K562 (cell line): ENCODE results near the gene CRADD. TPM values are rescaled to one million over a fixed set of nuclear protein-coding genes. Genes with fewer than 3 reads are reported as not detected.
A peak's percentile ranks its signal among the peaks of the same experiment; 100 is the strongest.

Source experiments
- ATAC-seq: fragments of 200-7000 bp; cut with Tn5 transposase; 3 replicates; pipeline ENCODE4 v1.9.1; 2020; ENCODE audit warnings: moderate library complexity
- BruUV-seq: library from RNA; stranded (reverse); fragments of 400-500 nt; replicated peaks from 2 replicates; lab custom pipeline; 2021; lab: Mats Ljungman, UMichigan
- CTCF ChIA-PET: fragments of 300-600 bp; formaldehyde crosslinking; extraction: SDS; loops from one replicate; lab custom pipeline; 2021; ENCODE audit warnings: low intra/inter-chr PET ratio; lab: Yijun Ruan, JAX
- POLR2A ChIA-PET: fragments of 300-600, 350-650 bp; sonication (Branson Sonifier 250); formaldehyde crosslinking; extraction: SDS; loops from one replicate; lab custom pipeline; 2021; ENCODE audit warnings: antibody characterized with exemption, inconsistent platforms; lab: Yijun Ruan, JAX
- DNase-seq, 4 experiments: peaks; one replicate each; pipeline versions ENCODE4 v3.0.0 to v3.0.0-alpha.2; 2011 to 2018; ENCODE audit warnings: low spot score in 3 of 4, mixed read lengths in 3 of 4; ENCODE audit errors: extremely low read depth in 1 of 4
- FAIRE-seq: peaks from 2 replicates; lab custom pipeline; 2011; peaks lifted over from hg19 to GRCh38; lab: Jason Lieb, UNC
- H2AFZ ChIP-seq: 2 replicates; pipeline ENCODE4 v1.6.0; 2011; ENCODE audit warnings: low read depth, low read length, control low read depth, inconsistent platforms
- H3K27ac ChIP-seq: fragments of 200-600 bp; 3 replicates; pipeline ENCODE4 v1.8.0; 2011; ENCODE audit warnings: low read depth, mild to moderate bottlenecking, control low read depth, inconsistent platforms, low read length, moderate library complexity, mixed read lengths; ENCODE audit errors: extremely low read depth
- H3K27me3 ChIP-seq, 2 experiments: fragments of 300-600 bp in 1 of 2; 2 replicates in 1 of 2; 3 replicates in 1 of 2; pipeline versions ENCODE4 v1.6.0 to v1.8.0; 2011; ENCODE audit warnings: inconsistent platforms in 2 of 2, low read length in 2 of 2, mild to moderate bottlenecking in 1 of 2, mixed read lengths in 1 of 2, moderate library complexity in 1 of 2; ENCODE audit not compliant: control insufficient read depth in 2 of 2, insufficient read depth in 2 of 2
- H3K36me3 ChIP-seq: fragments of 300-600 bp; 3 replicates; pipeline ENCODE4 v1.8.0; 2011; ENCODE audit warnings: mild to moderate bottlenecking, low read length, inconsistent platforms; ENCODE audit not compliant: control insufficient read depth, insufficient read depth
- H3K4me1 ChIP-seq, 2 experiments: fragments of 200-600 bp in 1 of 2; replicated peaks in 1 of 2; 2 replicates in 1 of 2; 3 replicates in 1 of 2; pipeline versions ENCODE4 v1.5.1 to v1.8.0; 2011; ENCODE audit warnings: inconsistent platforms in 2 of 2, low read length in 2 of 2, mild to moderate bottlenecking in 1 of 2, mixed read lengths in 1 of 2, moderate library complexity in 1 of 2; ENCODE audit not compliant: control insufficient read depth in 2 of 2, insufficient read depth in 2 of 2
- H3K4me2 ChIP-seq: 2 replicates; pipeline ENCODE4 v1.6.1; 2011; ENCODE audit warnings: low read length, control low read depth, inconsistent platforms, mixed read lengths; ENCODE audit not compliant: insufficient read depth
- H3K4me3 ChIP-seq: fragments of 200-600 bp; sonication (generic), shearing (Covaris generic); 2 replicates; pipeline ENCODE4 v1.5.1; 2016; ENCODE audit warnings: control low read depth, inconsistent platforms
- H3K79me2 ChIP-seq: fragments of 200-600 bp; 3 replicates; pipeline ENCODE4 v1.8.0; 2011; ENCODE audit warnings: low read length, inconsistent platforms; ENCODE audit not compliant: control insufficient read depth, insufficient read depth
- H3K9ac ChIP-seq, 2 experiments: 2 replicates each; pipeline versions ENCODE4 v1.6.0 to v1.6.1; 2011; ENCODE audit warnings: low read depth in 2 of 2, low read length in 2 of 2, control low read depth in 1 of 2, inconsistent platforms in 1 of 2, mild to moderate bottlenecking in 1 of 2, mixed read lengths in 1 of 2; ENCODE audit not compliant: insufficient read depth in 1 of 2
- H3K9me1 ChIP-seq: one replicate; pipeline ENCODE4 v1.6.0; 2011; ENCODE audit warnings: inconsistent platforms, mild to moderate bottlenecking, low read length, moderate library complexity; ENCODE audit not compliant: control insufficient read depth, insufficient read depth
- H3K9me3 ChIP-seq: replicated peaks from 2 replicates; pipeline ENCODE4 v1.5.1; 2011; ENCODE audit warnings: low read depth, low read length, inconsistent platforms; ENCODE audit not compliant: control insufficient read depth, insufficient read depth
- H4K20me1 ChIP-seq: replicated peaks from 2 replicates; pipeline ENCODE4 v1.6.1; 2011; ENCODE audit warnings: low read length, inconsistent platforms, mixed read lengths; ENCODE audit not compliant: control insufficient read depth, insufficient read depth
- CHD4 ChIP-seq: fragments of 200-600 bp; sonication (generic); IDR thresholded peaks from 3 replicates; pipeline ENCODE4 v1.6.1; 2012; ENCODE audit warnings: low read depth, mild to moderate bottlenecking, mixed read lengths, low read length, inconsistent platforms; ENCODE audit not compliant: insufficient read depth, insufficient replicate concordance, poor library complexity, severe bottlenecking
- GATAD2A ChIP-seq: fragments of 450-650 bp; IDR thresholded peaks from 2 replicates; pipeline ENCODE4 v1.6.1; 2017
- SRSF1 ChIP-seq: fragments of 200-400 bp; formaldehyde crosslinking; IDR thresholded peaks from 2 replicates; pipeline ENCODE4 v1.6.1; 2017; ENCODE audit warnings: mild to moderate bottlenecking, low read depth, low read length, moderate library complexity
- ZNF507 ChIP-seq: conservative IDR thresholded peaks from 2 replicates; pipeline ENCODE4 v1.6.1; 2017; ENCODE audit warnings: missing genetic modification characterization, missing compliant biosample characterization
- ZNF57 ChIP-seq: fragments of 450-650 bp; formaldehyde crosslinking; IDR thresholded peaks from 2 replicates; pipeline ENCODE4 v1.4.0; 2020; ENCODE audit warnings: mild to moderate bottlenecking, moderate library complexity
- WGBS: fragments of 100-300 bp; shearing (Covaris generic); methylation state at CpG from one replicate; pipeline ENCODE4 v1.1.6; 2016; ENCODE audit warnings: low coverage, mixed read lengths; ENCODE audit not compliant: insufficient coverage; ENCODE audit errors: missing lambda C conversion rate; 5-methylcytosine and 5-hydroxymethylcytosine counted together
- in situ Hi-C: fragments of 300-500 bp; cut with MboI; formaldehyde crosslinking; loops from 4 replicates; pipeline ENCODE4 v1.15.0; 2018; ENCODE audit warnings: inconsistent platforms, mixed read lengths
- intact Hi-C: fragments of 100-400 bp; cut with micrococcal nuclease; formaldehyde crosslinking; loops from 2 replicates; pipeline ENCODE4 v1.14.2; 2022
- polyA plus RNA-seq, 8 experiments: library from polyadenylated mRNA; depleted of rRNA in 4 of 8; stranded (reverse) in 5 of 8; unstranded in 3 of 8; fragments of >200 nt; fragmentation: Nextera tagmentation in 2 of 8; fragmentation: Illumina TruSeq in 1 of 8; extraction: Ambion mirVana in 2 of 8; extraction: Trizol in 1 of 8; gene quantifications; 2 replicates each; pipeline versions ENCODE4 v1.2.1 to v1.2.3, GENCODE V29; 2011 to 2014; ENCODE audit warnings: inconsistent platforms in 1 of 8, missing spikeins in 1 of 8
- total RNA-seq, 7 experiments: library from RNA; depleted of rRNA in 6 of 7; stranded (reverse); fragments of >200 nt in 6 of 7; fragmentation: Illumina TruSeq in 2 of 7; extraction: Trizol in 2 of 7; gene quantifications; 2 replicates each; pipeline versions ENCODE4 v1.2.1 to v1.2.3, GENCODE V29; 2011 to 2021; ENCODE audit warnings: low replicate concordance in 1 of 7

CRADD gene
- total and polyA plus RNA-seq, 9 of the 15 experiments (the other 6 are each of a cell fraction or from before 2014, with no cell fraction given), result 20.5 to 41.1 (median 25.9) TPM

DNA sequence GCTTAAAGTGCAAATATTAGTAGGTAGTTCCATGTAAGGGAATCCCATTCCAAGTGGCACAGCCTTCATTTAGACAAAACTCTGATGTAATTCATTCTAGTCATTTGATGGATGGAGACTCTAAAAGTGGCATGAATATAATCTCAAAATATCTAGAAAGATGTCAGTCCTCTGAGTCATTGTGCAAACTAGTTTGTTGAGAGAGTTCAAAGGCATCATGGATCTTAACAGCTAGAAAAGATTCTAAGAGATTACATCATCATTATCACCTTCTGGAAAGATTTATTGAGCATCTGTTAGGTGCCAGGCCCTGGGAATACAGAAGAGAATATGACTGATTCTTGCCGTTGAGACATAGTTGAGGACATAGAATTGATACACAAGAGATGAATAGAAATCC, 30.7 kb downstream of the CRADD start (continued):
- no peak for TF ChIP-seq GATAD2A
- TF ChIP-seq ZNF507 (tag), result no peak
- no peak for TF ChIP-seq ZNF57 (CRISPR knock-in tag)

- 74% methylated on average over 2 of the region's 2 CpGs for WGBS
- Histone ChIP-seq H3K9me1 (no peaks in the 10 kb centered on the region), H3K4me1 (peaks cover 0 to 49% of the 10 kb centered on the region in 2 experiments; a peak in 4 of 5 replicates), H3K36me3 (no peaks in the 10 kb centered on the region), H3K4me2 (no peak overlapping the region), H3K27ac (no peak overlapping the region), H3K27me3 (no peaks in the 10 kb centered on the region), H3K9ac (no peak overlapping the region), H2AFZ (no peak overlapping the region), H3K9me3 (no peaks in the 10 kb centered on the region), H4K20me1 (no peaks in the 10 kb centered on the region), H3K4me3 (no peak overlapping the region), H3K79me2 (peaks cover 34% of the 10 kb centered on the region)
- FAIRE-seq (no peak), ATAC-seq (no peak), DNase-seq (no peak)
- ChIA-PET CTCF (interaction anchor here (0.7 kb wide), 1 partner anchor 54 kb away, joined by 3 read pairs; no protein-coding TSS in a partner anchor), POLR2A (no interaction called here)
- TF ChIP-seq CHD4, result peak; percentile 13
- TF ChIP-seq SRSF1, result no peak
- in situ Hi-C loops (no loop called here), intact Hi-C loops (no loop called here)
- BruUV-seq, result no TSS peak
Observed at GRCh38 chr12:93708952-93709351, 31.8 kb downstream of the CRADD start.
